ENCODE results near the gene KCNIP4. TPM values are rescaled to one million over a fixed set of nuclear protein-coding genes. Genes with fewer than 3 reads are reported as not detected.

The KCNIP4 gene
- total RNA-seq, 1 donor from 2014 or later, result 0.53 TPM

GRCh38 chr4:21649391-21650090 lies 299.0 kb downstream of the KCNIP4 start:
- Histone ChIP-seq H3K36me3 (ENCODE audit: control insufficient read depth, insufficient read depth, low read length) (no peaks in the 10 kb centered on the region), H3K4me3 (ENCODE audit: low read depth, low read length) (no peak overlapping the region), H3K27me3 (ENCODE audit: control insufficient read depth, insufficient read depth, low read length) (no peaks in the 10 kb centered on the region)
- no peak for DNase-seq (ENCODE audit: low read depth)
- TF ChIP-seq CTCF (IDR thresholded peaks at IDR 0.05; ENCODE audit: insufficient read depth, low read length, severe bottlenecking), result no peak
- FAIRE-seq, result no peak

- TF ChIP-seq CTCF (IDR thresholded peaks at IDR 0.05; ENCODE audit: insufficient read depth, low read length, severe bottlenecking), result no peak
- no peaks in the 10 kb centered on the region for H3K27me3 ChIP-seq (ENCODE audit: control insufficient read depth, insufficient read depth, low read length)
- H3K36me3 ChIP-seq (ENCODE audit: control insufficient read depth, insufficient read depth, low read length), result no peaks in the 10 kb centered on the region
- no peak for FAIRE-seq
- DNase-seq (ENCODE audit: low read depth), result no peak
- H3K4me3 ChIP-seq (ENCODE audit: low read depth, low read length), result no peak overlapping the region
Observed at GRCh38 chr4:21645776-21646175, 302.8 kb downstream of the KCNIP4 start.

GRCh38 chr4:21641696-21642095 lies 306.9 kb downstream of the KCNIP4 start:
- Histone ChIP-seq H3K27me3 (ENCODE audit: control insufficient read depth, insufficient read depth, low read length) (no peaks in the 10 kb centered on the region), H3K36me3 (ENCODE audit: control insufficient read depth, insufficient read depth, low read length) (no peaks in the 10 kb centered on the region), H3K4me3 (ENCODE audit: low read depth, low read length) (no peak overlapping the region)
- FAIRE-seq, result no peak
- TF ChIP-seq CTCF (IDR thresholded peaks at IDR 0.05; ENCODE audit: insufficient read depth, low read length, severe bottlenecking), result no peak
- no peak for DNase-seq (ENCODE audit: low read depth)

- TF ChIP-seq CTCF (IDR thresholded peaks at IDR 0.05; ENCODE audit: insufficient read depth, low read length, severe bottlenecking), result no peak
Observed at GRCh38 chr4:21638171-21638725, 310.3 kb downstream of the KCNIP4 start.

GRCh38 chr4:21628916-21629610 lies 319.5 kb downstream of the KCNIP4 start:
- TF ChIP-seq CTCF (IDR thresholded peaks at IDR 0.05; ENCODE audit: insufficient read depth, low read length, severe bottlenecking), result no peak
- FAIRE-seq, result no peak

More at GRCh38 chr4:21638171-21638725, 310.3 kb downstream of the KCNIP4 start:
- no peak for DNase-seq (ENCODE audit: low read depth)
- Histone ChIP-seq H3K36me3 (ENCODE audit: control insufficient read depth, insufficient read depth, low read length) (no peaks in the 10 kb centered on the region), H3K4me3 (ENCODE audit: low read depth, low read length) (no peak overlapping the region), H3K27me3 (ENCODE audit: control insufficient read depth, insufficient read depth, low read length) (no peaks in the 10 kb centered on the region)
- no peak for FAIRE-seq

More at GRCh38 chr4:21628916-21629610, 319.5 kb downstream of the KCNIP4 start:
- no peaks in the 10 kb centered on the region for H3K27me3 ChIP-seq (ENCODE audit: control insufficient read depth, insufficient read depth, low read length)
- no peak overlapping the region for H3K4me3 ChIP-seq (ENCODE audit: low read depth, low read length)
- no peak for DNase-seq (ENCODE audit: low read depth)
- no peaks in the 10 kb centered on the region for H3K36me3 ChIP-seq (ENCODE audit: control insufficient read depth, insufficient read depth, low read length)

All from bronchial epithelial cell (primary cell).